ENCODE data around the gene NUBP1.

Gene NUBP1

GRCh38 chr16:10806698-10807097 lies 63.1 kb downstream of the NUBP1 start:
- no peak for DNase-seq (ENCODE audit: low spot score)

- DNase-seq (ENCODE audit: low spot score): no peak
Observed at GRCh38 chr16:10808218-10808617, 64.6 kb downstream of the NUBP1 start.

GRCh38 chr16:10808850-10809249 lies 65.2 kb downstream of the NUBP1 start:
- no peak for DNase-seq (ENCODE audit: low spot score)

- DNase-seq (ENCODE audit: low spot score): no peak
Observed at GRCh38 chr16:10809706-10810105, 66.1 kb downstream of the NUBP1 start.

- no peak for DNase-seq (ENCODE audit: low spot score)
Observed at GRCh38 chr16:10812312-10813098, 68.9 kb downstream of the NUBP1 start.

GRCh38 chr16:10813099-10813455 lies 69.4 kb downstream of the NUBP1 start:
- DNase-seq (ENCODE audit: low spot score): no peak

GRCh38 chr16:10817514-10817913 lies 73.9 kb downstream of the NUBP1 start:
- no peak for DNase-seq (ENCODE audit: low spot score)

GRCh38 chr16:10817963-10818941 lies 74.6 kb downstream of the NUBP1 start, which contains the start of gene TVP23A:
Gene TVP23A (minus strand): TSS chr16:10818794. CDS start chr16:10818493, 301 bp downstream.
- DNase-seq (ENCODE audit: low spot score): no peak

All from GM03348 (cell line).